ENCODE data around the gene GRPR.
A peak's percentile ranks its signal among the peaks of the same experiment; 100 is the strongest.

The GRPR gene

DNA sequence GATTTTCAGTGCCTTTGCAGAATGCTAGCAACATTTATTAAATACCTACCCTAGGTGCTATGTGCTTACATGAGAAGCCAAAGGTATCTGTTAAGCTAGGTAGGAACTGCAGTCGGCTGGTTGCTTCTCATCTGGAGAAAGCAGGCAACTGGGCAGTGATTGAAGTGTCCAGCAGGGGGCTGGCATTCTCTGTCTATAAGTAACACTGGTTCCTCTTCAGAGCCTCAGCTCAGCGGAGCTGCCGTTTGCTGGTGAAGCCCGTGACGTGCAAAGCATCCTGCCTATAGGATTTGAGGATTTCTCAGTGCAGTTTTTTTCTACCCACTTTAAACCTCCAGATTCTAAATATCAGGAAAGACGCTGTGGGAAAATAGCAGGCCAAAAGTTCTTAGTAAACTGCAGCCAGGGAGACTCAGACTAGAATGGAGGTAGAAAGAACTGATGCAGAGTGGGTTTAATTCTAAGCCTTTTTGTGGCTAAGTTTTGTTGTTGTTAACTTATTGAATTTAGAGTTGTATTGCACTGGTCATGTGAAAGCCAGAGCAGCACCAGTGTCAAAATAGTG is at the start of gene GRPR:
GRPR (plus strand) TSS at position 344 of the 565 bp plus-strand sequence. CDS start 389 bp downstream, outside the sequence.
- DNase-seq (ENCODE audit: low spot score), result peak; percentile 66

DNA sequence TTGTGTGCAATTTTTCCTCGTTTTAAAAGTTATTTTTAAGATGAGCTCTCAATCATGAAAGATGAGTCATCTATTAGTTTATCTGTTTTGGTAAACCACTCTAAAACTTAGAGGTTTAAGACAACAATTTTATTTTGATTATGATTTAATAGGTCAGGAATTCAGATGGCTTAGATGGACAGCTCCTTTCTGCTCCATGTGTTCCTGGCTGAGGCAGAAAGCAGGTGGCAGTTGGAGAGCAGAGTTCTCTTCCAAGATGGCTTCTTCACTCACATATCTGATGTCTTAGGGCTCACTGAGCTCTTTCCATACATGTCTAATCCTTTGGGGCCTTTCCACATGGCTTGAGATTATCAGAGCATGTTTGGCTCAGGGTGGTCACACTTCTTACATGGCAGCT is 48.3 kb upstream of the GRPR start:
- no peak for DNase-seq (ENCODE audit: low spot score)

DNA sequence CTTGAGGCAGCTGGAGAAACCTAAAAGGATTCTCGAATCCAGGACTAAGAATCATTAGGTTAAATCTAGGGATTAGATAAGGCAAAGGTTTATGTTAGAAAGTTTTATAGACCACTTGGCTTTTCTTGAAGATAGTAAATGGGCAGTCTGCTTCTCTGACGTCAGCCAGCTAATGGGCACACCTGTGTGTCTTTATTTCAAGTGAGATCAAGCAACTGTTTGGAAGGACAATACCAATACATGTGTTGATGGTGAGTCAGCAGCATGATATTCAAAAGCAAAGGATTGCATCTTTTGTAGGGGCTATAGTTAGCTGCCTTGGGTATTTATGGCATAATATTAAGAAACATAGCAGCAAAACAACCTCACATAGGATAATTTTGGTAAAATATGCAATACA is 46.5 kb upstream of the GRPR start:
- DNase-seq (ENCODE audit: low spot score), result no peak

DNA sequence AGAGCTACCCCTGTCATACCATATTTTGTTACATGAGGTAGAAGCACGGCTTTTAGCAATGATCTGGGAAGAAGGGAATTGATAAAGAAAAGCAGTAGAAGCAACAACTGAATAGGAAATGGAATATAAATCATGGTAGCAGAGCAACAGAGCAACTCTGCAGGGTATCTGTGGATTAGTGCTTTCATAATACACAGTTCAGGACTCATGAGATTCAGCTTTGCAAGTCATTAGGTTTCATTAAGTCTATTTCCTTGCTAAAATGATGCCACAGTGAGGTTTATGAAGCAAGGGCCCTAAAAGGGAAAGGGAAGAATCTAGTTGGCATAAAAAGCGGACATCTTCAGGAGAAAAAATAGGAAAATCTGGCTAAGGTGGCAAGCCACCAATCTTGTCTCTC is 45.6 kb upstream of the GRPR start:
- DNase-seq (ENCODE audit: low spot score), result no peak

DNA sequence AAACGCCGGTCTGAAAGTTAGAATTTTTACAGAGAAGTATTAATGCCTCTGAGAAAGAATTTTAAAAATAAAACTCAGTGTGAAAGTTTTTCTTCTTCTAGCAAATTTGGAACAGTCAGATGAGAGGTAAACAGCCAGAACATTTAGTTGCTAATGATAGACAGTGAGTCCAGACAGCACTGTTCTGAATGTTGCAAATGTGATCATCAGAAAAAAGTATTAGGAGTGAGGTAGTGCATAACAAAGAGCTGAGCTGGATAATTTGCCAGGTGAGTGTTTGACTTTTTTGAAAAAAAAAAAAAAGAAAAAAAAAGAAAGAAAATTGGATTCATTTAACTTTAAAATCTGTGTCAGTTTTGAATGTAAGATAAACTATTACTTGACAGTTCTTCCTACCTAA is 42.0 kb upstream of the GRPR start:
- DNase-seq (ENCODE audit: low spot score), result no peak

DNA sequence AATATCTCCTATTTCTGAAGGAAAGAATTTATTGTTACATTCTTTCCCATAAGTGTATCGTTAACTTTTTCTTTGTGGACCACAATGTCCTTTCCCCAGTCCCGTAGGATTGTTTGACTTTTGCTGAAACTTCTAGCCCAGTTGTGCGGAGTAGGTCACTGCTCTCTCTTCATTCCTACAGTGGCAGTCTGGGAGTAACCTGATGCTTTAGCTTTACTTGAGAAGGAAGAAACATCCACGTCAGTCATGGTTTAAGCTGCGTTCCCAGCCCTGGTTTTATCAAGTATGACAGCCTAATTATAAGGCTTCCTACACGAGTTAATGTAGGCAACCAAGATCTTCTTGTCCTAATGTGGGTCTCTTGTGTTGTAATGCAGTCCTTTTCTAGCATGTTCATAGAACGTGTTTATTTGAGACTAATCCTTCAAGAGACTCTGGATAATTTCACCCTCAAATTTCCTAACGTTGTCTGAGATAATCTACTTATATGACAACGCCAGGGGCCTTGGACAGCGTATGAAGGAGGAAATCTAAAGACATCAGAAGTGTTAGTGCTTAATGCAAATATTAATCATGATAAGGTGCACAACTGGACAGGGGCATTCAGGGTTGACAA is 40.8 kb upstream of the GRPR start:
- DNase-seq (ENCODE audit: low spot score), result no peak

DNA sequence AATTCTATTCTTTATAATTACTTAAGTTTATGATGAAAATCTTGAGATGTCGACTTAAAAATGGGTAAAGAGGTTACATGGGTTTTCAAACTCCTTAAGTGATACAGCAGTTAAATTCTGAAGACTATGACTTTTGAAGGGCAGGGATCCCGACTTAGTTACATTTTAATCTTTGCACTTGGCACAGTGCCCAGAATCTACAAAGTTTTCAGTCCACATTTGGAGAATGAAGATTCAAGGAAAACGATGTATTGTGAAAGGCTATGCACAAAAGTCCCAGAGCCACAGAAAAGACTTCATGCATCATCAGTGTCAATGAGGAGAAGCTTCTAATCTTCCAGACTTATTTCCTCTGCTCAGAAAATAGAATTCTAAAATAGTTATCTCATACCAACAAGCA is 36.3 kb upstream of the GRPR start:
- no peak for DNase-seq (ENCODE audit: low spot score)

DNA sequence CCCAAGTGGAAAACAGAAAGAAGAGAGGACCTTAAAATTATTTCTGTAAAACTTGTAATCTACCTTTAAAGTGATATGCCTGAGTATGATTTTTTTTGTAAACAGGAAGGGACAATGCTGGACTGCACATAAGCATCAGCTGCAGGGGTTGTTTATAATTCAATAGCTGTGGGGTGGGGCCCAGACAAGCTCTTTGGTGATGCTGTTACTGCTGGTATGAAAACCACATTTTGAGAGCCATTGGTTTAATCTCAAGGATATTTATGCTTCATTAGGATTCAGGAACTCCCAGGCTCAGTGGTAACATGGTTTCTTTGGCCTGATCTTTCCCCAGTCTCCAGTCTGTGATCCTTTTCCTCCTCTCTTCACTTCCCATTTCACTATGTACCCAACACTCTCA is 34.3 kb upstream of the GRPR start:
- no peak for DNase-seq (ENCODE audit: low spot score)

DNA sequence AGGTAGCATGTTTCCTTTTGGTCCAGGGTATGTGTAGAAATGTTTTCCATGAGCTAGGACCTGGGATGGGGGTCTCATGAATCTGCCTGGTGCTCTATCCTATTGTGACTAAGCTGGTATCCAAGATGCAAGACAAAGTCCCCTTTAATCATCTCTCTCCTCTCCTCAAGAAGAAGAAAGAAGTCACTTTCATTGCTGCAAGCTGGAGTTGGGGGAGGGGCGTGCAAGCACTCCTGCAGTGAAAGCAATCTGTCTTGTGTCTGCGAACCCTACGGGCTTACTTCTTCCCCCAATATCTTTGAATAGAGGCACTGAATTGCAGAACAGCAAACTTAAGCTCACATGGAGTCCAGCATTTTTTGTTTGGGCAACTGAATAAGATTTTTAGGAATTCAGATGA is 27.2 kb upstream of the GRPR start:
- DNase-seq (ENCODE audit: low spot score), result no peak

DNA sequence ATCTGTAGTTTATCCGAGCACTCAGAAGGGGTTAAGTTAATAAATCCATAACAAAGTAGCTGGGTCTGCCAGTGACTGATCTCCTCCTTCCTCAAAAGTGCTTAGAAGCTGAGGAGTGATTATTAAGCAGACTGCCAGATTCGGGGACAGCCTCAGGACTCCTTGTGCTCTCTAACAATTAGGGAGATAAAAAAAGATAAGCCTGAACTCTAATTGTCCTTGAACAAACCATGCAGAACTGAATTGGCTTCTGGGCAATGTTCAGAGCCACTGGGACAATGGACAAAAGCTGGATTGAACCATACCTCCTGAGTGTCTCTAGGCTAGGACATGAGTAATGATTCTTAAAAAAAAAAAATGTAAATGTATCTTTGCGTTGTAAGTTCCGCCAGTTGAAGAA is 22.7 kb upstream of the GRPR start:
- no peak for DNase-seq (ENCODE audit: low spot score)

DNA sequence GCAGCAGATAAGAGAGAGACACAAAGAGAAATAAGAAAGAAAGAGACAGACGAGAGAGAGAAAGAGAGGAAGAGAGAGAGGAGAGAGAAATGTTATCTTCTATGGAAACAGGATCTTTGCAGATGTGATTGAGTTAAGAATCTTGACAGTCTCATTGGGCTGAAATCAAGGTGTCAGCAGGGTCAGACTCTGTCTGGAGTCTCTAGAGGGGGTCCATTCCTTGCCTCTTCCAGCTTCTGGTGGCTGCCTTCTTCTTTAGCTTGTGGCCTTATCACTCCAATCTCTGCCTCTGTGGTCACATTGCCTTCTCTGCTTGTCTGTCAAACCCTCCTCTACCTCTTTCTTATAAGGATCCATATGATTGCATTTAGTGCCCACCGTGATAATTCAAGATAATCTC is 21.8 kb upstream of the GRPR start:
- no peak for DNase-seq (ENCODE audit: low spot score)

DNA sequence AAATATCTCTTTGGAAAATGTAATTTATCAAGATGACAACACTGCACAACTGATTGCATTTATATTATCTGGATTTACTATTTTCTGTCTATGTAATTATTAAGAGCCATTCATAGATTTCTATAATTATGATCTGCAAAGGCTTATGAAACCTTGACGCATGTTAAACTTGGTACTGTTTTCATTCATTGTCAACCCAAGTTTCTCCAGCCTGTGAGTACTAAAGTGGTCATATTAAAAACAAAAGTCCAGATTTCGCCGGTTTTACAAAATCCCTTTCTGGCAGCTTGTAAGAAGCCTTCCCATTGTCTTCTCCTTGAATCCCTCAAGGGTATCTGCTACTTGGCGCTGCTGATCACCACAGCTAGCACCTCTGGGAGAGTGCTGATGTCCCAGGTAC is 19.7 kb upstream of the GRPR start:
- no peak for DNase-seq (ENCODE audit: low spot score)

DNA sequence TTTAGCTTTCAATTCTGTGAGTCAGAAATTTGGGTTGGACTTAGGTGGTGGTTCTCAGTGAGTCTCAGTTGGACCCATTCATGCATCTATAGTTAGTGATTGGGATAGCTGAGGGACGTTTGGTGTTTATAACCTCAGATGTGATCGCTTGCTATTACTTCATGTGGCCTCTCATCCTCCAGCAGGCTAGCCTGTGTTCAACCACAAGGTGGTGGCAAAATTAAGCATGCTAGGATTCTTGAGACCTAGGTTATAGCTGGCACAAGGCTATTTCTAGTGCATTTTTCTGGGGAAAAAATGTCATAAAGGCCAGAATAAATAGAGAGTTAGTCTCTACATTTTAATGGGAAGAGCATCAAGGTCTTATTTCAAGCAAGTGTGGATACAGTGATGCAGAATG is 10.9 kb upstream of the GRPR start:
- DNase-seq (ENCODE audit: low spot score), result no peak

DNA sequence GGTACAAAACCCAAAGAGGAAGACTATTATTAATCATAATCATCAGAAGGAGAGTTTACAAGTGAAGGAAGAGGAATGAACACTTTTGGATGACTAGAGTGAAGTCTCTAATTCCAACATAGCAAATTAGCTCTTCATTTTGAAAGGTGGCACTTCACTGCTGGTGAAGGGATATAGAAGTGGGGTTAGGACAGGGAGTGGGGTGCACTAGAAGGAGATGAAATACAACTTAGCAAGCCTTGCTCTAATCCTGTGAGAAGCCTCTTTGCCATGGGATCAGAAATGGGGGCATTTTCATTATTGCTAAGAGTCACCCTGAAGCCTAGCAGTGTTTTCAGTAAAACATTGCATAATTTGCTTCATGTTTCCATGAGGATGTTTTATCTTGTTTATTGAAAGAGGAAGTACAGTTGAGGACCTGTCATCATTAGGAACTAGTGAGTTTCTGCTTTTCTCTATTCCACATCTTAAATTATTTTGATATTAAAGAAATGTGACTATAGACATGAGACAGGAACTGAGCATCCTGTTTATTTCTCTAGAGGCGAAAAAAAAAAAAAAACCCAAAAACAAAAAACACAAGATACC is 9.3 kb upstream of the GRPR start:
- DNase-seq (ENCODE audit: low spot score), result no peak

DNA sequence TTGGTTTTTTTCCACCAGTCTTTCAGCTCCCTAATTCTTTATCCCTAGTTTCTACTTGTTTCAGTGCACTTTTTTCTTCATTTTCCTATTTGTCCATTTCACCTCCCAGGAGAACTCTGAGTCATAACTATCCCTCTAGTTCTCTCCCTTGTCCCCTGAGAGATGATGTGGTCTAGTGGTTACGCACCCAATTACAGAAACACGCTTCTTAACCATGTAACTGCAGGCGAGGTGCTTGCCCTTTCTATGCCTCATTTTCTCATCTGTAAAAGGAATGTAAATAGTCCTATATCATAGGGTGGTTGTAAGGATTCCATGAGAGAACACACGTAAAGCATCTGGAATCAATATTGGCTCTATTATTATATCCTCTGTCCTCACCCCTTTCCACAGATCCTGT is 8.8 kb upstream of the GRPR start:
- DNase-seq (ENCODE audit: low spot score), result peak; percentile 64

DNA sequence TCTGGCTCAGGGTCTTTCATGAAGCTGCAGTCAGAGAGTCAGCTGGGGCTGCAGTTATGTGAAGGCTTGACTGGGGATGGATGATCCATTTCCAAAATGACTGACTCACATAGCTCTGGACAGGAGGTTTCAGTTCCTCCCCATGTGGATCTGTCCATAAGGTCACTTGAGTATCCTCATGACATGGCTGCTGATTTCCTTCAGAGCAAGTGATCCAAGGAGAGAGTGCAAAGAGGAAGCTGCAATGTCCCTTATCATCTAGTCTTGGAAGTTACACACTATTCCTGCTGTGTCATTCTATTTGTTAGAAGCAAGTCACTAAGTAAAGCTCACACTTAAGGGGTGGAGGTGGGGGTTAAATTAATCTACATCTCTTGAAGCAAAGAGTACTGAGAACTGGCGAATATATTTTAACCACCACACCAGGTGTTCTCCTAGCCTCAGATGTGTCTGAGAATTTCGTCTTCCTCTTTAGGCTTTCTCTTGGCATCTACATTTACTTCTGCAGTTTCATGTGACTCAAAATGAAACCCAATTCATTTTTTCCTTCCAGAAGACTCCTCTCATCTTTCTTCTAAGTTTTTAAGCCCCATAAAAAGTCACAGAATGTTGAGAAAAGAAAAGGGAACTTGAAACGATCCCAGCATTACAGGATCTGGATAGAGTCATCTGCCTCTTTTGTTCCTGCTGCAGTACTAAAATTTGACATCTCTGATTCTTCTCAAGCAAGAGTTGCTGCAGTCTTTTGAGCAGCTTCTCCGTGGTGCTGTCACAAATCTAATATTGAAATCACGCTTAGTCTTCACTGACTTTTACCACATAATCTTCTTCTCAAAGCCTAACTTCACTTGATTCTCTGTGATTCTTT is 3.8 kb upstream of the GRPR start:
- DNase-seq (ENCODE audit: low spot score), result no peak

DNA sequence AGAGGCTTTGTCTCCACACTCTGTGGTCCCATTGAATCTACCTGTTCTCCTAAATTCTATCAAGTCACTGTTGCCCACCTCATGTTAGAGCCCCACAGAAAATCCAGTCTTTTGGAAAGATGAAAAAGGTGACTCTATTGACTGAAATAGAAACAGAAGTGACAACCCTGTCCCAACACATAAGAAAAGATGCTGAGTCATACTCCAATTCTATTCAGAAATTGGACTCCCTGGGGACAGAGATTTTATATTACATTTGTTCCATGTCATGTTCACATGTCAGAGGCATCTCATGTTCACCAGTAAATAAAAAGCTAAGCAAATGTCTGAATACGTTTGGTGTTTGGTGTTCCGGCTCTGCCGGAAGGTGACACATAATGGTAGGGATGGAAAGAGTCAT is 2.9 kb upstream of the GRPR start:
- DNase-seq (ENCODE audit: low spot score), result no peak

DNA sequence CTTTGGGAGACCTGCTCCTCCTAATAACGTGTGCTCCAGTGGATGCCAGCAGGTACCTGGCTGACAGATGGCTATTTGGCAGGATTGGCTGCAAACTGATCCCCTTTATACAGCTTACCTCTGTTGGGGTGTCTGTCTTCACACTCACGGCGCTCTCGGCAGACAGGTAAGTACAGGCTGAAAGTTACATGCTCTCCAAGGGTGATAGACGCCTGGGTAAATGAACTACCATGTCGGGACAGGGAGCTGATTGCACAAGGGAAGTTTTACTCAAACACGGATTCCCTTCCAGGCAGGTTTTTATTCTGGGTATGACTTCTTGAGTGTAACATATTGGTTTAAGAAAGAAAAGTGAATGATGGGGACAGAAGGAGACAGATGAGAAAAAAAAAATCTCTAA is 836 bp downstream of the GRPR start:
- DNase-seq (ENCODE audit: low spot score), result no peak

DNA sequence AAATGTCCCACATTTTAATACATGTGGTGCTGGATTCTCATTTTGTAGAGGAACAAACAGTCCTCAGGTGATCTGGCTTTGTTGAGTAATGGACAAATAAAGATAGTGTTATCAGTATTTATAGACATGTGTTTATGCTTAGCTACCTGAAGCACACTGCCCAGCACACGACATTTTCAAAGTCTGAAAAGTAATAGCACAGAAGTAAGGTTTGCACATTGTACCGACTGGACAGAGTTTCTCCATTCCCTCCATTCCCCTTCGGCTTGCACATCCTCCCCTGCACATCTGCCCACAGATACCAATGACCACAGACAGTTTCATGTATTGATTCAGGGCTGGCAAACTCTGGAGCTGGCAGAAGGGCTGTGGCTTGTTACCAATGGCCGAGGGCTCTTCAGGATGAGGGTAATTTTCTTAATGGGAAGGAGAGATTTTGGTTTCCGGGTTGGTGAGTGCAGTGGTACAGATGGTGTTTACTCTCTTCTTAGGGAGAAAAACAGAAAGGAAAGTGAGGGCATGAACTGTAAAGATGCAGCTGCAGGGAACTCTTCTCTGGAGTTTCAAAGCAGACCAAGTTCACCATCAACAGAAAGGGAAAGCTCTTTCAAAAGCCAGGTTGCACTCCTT is 2.3 kb downstream of the GRPR start:
- no peak for DNase-seq (ENCODE audit: low spot score)

DNA sequence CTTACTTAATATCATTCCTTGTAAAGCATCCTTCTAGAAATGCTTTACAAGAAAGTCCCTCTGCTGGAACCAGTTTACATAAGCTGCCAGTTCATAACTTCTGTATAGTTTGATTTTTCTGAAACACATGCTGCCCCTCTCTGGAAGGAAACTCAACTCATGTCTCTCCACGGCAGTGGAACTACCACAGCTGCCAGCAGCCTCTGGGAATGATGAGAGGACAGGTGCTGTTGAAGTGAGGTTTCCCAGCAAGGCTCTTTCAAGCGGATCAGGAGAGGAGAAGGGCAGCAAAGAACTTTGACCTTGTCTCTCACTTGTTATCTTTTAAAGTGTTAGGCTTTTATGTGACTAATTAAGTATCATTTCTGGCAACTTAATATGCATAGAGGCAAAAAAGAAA is 7.3 kb downstream of the GRPR start:
- no peak for DNase-seq (ENCODE audit: low spot score)

DNA sequence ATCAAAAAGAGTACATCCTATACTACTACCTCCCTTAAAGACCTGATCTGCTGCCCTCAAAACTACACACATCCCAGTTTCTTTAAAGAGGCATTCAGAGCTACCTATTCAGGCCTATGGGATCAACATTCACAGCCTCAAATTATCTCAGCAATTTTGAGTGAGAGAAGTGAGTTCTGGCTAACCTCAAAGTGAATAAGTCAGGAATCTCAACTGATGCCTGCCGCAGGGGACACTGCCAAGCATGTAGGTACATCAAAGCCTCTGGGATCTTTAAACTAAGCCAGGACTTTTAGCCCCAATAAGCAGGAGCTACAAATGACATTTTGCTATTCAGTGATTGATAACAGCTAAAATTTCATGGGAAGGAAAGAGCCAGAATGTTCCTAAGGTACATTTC is 11.6 kb downstream of the GRPR start:
- no peak for DNase-seq (ENCODE audit: low spot score)

DNA sequence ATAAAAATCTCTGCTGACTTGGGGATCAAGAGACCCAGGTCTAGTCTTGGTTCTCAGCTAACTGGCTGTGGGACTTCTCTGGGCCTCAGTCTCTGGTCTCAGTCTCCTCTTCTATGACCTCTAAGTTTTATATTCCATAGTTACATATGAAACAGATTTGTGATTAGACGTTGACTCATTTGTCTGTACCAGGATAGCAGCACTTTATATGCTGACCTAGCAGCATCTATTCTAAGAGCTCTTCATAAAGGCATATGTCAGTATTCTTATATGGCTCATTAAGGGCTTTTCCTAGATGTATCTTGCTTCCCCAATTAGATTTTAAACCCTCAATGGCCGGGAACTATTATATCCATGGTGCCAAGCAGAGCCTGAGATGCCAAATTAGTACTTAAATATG is 12.7 kb downstream of the GRPR start:
- DNase-seq (ENCODE audit: low spot score), result no peak
